Progenitor cell of endocrine pancreas (in vitro differentiated cells): ENCODE results near the gene P3H1. TPM values are rescaled to one million over a fixed set of nuclear protein-coding genes. Genes with fewer than 3 reads are reported as not detected.

ENCODE experiments used
- DNase-seq: peaks from one replicate; pipeline ENCODE4 v3.0.0; 2021; ENCODE audit warnings: low spot score; ENCODE audit not compliant: unreplicated experiment
- H3K27ac Mint-ChIP-seq: 2 replicates; pipeline ENCODE4 v1.8.0; 2021; ENCODE audit warnings: mild to moderate bottlenecking, moderate library complexity, mixed read lengths
- H3K27me3 Mint-ChIP-seq: 2 replicates; pipeline ENCODE4 v1.8.0; 2021; ENCODE audit warnings: mixed read lengths
- H3K36me3 Mint-ChIP-seq: 2 replicates; pipeline ENCODE4 v1.8.0; 2022; ENCODE audit warnings: mixed read lengths; ENCODE audit not compliant: insufficient read depth
- H3K4me1 Mint-ChIP-seq: 2 replicates; pipeline ENCODE4 v1.8.0; 2021; ENCODE audit warnings: low read depth, mixed read lengths
- H3K4me3 Mint-ChIP-seq: 2 replicates; pipeline ENCODE4 v1.8.0; 2021; ENCODE audit warnings: low read depth, mild to moderate bottlenecking, moderate library complexity, mixed read lengths
- H3K9me3 Mint-ChIP-seq: 2 replicates; pipeline ENCODE4 v1.8.0; 2021; ENCODE audit warnings: low read depth, mixed read lengths
- total RNA-seq: library from RNA; stranded (reverse); gene quantifications from 2 replicates; pipeline ENCODE4 v1.2.1, GENCODE V29; 2021
- TF ChIP-seq, protein P1 (sequence below): fragments of 200-600 bp; sonication (generic); IDR thresholded peaks from one replicate; pipeline ENCODE4 v1.5.0; 2021; ENCODE audit warnings: antibody characterized with exemption, mild to moderate bottlenecking; ENCODE audit not compliant: unreplicated experiment

Gene P3H1
- total RNA-seq, 1 donor from 2014 or later, result 72.9 TPM

DNA sequence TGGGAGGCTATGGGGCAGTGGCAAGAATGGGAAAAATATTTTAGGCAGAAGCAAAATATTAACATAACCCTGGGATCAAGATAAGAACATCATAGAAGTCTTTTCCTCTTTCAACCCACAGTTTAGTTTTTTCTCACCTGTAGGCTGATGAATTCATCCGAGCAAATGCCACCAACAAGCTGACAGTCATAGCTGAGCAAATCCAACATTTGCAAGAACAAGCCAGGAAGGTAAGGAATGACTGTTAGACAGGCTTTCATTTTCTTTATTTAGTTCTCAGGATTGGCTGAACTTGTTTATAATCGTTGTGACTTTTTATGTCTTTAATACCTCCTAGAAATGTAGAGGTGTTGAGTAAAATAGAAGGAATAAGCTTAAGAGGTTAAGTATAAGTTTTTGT, 6.6 kb upstream of the P3H1 start:
- no peak for DNase-seq
- TF ChIP-seq, protein P1, sequence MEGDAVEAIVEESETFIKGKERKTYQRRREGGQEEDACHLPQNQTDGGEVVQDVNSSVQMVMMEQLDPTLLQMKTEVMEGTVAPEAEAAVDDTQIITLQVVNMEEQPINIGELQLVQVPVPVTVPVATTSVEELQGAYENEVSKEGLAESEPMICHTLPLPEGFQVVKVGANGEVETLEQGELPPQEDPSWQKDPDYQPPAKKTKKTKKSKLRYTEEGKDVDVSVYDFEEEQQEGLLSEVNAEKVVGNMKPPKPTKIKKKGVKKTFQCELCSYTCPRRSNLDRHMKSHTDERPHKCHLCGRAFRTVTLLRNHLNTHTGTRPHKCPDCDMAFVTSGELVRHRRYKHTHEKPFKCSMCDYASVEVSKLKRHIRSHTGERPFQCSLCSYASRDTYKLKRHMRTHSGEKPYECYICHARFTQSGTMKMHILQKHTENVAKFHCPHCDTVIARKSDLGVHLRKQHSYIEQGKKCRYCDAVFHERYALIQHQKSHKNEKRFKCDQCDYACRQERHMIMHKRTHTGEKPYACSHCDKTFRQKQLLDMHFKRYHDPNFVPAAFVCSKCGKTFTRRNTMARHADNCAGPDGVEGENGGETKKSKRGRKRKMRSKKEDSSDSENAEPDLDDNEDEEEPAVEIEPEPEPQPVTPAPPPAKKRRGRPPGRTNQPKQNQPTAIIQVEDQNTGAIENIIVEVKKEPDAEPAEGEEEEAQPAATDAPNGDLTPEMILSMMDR, result no peak
- Mint-ChIP-seq H3K4me1 (peaks cover 3% of the 10 kb centered on the region), H3K27ac (no peak overlapping the region), H3K9me3 (no peaks in the 10 kb centered on the region), H3K4me3 (no peak overlapping the region), H3K36me3 (peaks cover 28% of the 10 kb centered on the region), H3K27me3 (no peaks in the 10 kb centered on the region)

DNA sequence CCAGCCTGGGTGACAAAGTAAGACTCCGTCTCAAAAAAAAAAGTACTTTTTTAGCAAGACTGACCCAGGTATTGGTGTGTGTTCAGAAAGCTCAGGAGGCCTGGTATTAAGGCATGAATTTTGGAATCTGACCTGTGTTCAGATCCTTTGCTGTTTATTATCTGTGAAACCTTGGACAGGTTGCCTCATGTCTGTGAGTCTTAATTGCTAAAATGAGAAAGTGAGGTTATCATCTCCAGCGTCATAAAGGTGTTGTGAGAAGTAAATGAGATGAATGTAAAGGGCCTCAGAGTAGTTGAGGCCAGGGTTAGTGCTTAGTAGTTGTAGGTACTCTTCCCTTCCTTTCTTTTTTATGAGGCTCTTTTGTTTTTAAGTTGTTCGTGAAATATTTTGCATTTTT, 3.0 kb upstream of the P3H1 start:
- Mint-ChIP-seq H3K36me3 (peaks cover 13% of the 10 kb centered on the region), H3K27ac (no peak overlapping the region), H3K4me3 (no peak overlapping the region), H3K9me3 (no peaks in the 10 kb centered on the region), H3K4me1 (peaks cover 9% of the 10 kb centered on the region), H3K27me3 (no peaks in the 10 kb centered on the region)
- no peak for DNase-seq
- TF ChIP-seq, protein P1, result no peak

DNA sequence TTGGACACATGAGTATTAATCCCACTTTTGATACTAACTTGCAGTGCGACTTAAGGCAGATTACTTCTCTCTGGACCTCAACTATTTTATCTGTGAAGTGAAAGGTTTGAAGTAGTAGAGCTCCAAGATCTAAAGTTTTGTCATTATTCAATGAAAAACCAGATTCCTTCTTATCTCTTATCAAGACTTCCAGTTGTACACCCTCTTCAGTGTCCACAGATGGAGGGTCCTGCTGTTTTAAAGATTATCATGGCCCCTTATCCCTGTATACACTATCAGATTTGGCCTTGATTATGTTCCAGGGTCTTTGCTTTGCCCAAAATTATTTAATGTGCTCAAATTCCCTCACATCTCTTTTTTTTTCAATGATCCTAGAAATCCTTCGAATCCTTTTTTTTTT, 1.3 kb upstream of the P3H1 start:
- DNase-seq, result no peak
- Mint-ChIP-seq H3K27me3 (no peaks in the 10 kb centered on the region), H3K36me3 (peaks cover 13% of the 10 kb centered on the region), H3K4me3 (no peak overlapping the region), H3K9me3 (no peaks in the 10 kb centered on the region), H3K4me1 (peaks cover 9% of the 10 kb centered on the region), H3K27ac (peak overlapping the region; percentile 96)
- TF ChIP-seq, protein P1, result no peak

DNA sequence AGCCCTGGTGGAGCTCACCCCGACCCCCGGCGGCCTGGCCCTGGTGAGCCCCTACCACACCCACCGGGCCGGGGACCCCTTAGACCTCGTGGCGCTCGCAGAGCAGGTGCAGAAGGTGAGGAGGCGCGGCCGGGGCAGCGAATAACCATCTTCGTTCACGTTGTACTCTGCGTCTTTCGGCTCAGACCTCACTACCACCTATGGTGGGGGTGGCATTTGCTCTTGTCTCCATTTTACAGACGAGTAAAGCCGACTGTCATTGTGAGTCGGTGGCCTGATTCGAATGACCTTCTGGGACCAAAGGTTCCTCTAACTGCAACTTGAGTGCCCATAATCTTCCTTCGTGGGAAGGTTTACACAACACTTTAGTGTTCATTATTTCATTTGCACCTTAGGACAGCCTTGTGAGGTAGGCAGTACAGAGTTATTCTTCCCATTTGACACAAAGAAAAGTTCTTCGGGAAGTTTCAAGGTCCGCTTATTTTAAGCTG, 727 bp upstream of the P3H1 start:
- no peaks in the 10 kb centered on the region for H3K27me3 Mint-ChIP-seq
- H3K4me3 Mint-ChIP-seq, result no peak overlapping the region
- H3K9me3 Mint-ChIP-seq, result no peaks in the 10 kb centered on the region
- H3K27ac Mint-ChIP-seq, result peak overlapping the region; percentile 96
- peaks cover 11% of the 10 kb centered on the region for H3K36me3 Mint-ChIP-seq
- peaks cover 9% of the 10 kb centered on the region for H3K4me1 Mint-ChIP-seq
- DNase-seq, result no peak
- TF ChIP-seq, protein P1, result no peak

DNA sequence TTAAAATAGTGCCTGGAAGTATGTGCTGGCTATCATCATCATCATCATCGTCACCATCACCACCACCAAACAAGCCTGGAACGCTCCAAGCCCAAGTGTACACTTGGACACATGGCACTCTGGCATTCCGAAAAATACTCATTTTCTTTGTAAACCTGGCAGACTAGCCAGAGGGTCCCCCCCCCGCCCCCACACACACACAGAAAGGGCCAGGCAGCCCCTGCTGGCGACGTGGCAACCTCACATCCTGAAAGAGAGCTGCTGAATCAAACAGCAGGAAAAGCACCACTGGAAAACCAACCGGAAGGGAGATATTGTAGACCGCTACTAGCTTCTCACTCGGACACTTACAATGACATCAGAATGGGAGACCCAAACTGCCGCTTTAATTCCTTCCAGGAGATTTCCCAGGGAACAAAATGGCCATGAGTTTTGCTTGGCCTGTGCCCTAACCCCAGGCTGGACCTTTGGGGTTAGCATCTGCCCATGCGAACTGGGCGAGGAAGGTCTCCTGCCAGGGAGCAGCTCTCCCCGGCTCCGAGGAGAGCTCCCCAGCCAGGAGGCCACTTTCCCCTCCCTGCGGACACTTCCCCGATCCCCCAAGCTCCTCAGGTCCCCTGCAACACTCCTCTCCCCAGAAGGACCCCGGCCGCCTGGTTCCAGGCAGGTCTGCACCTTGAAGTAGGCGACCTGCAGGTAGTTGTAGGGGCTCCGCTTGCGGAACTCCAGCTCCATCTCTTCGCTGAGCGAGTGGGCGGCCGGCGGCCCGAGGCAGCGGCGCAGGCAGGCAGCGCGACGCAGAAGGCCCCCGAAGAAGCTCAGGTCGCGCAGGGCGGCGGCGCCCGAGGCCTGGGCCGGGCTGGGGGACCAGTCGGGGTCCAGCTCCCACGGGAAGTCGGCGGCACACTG, 742 bp downstream of the P3H1 start:
- H3K27me3 Mint-ChIP-seq, result no peaks in the 10 kb centered on the region

More for the DNA sequence above, 742 bp downstream of the P3H1 start:
- TF ChIP-seq, protein P1, result peak; percentile 53
- H3K36me3 Mint-ChIP-seq, result peaks cover 7% of the 10 kb centered on the region
- no peak overlapping the region for H3K4me3 Mint-ChIP-seq
- H3K27ac Mint-ChIP-seq, result no peak overlapping the region
- H3K9me3 Mint-ChIP-seq, result no peaks in the 10 kb centered on the region
- no peak for DNase-seq
- peaks cover 9% of the 10 kb centered on the region for H3K4me1 Mint-ChIP-seq
